Urinary bladder (tissue), 4 donors: ENCODE measurements around the gene PPP6R2. TPM values are rescaled to one million over a fixed set of nuclear protein-coding genes. Genes with fewer than 3 reads are reported as not detected.

ENCODE experiments used
- DNase-seq: peaks from one replicate; pipeline ENCODE4 v3.0.0-alpha.2; 2015; ENCODE audit errors: extremely low spot score
- H3K27ac ChIP-seq: one replicate; pipeline ENCODE4 v1.5.1; 2013; ENCODE audit warnings: low read depth, mild to moderate bottlenecking, moderate library complexity
- H3K36me3 ChIP-seq: one replicate; pipeline ENCODE4 v1.6.1; 2013; ENCODE audit warnings: mild to moderate bottlenecking, moderate library complexity; ENCODE audit not compliant: insufficient read depth
- H3K4me1 ChIP-seq: one replicate; pipeline ENCODE4 v1.6.1; 2013; ENCODE audit warnings: mild to moderate bottlenecking, moderate library complexity; ENCODE audit not compliant: insufficient read depth
- H3K4me3 ChIP-seq: one replicate; pipeline ENCODE4 v1.5.1; 2013; ENCODE audit warnings: low read depth, low read length
- WGBS: extraction: QIAGEN DNeasy Blood & Tissue Kit; methylation state at CpG from one replicate; pipeline ENCODE4 v1.1.7; 2013; 5-methylcytosine and 5-hydroxymethylcytosine counted together
- polyA plus RNA-seq: library from polyadenylated mRNA; stranded (reverse); fragments of 200-250 nt; gene quantifications from one replicate; pipeline ENCODE4 v1.2.3, GENCODE V29; 2013
- total RNA-seq: library from RNA; depleted of rRNA; stranded (reverse); fragments of >200 nt; gene quantifications from one replicate; pipeline ENCODE4 v1.2.3, GENCODE V29; 2014
- donor health status: healthy with polysubstance abuse.
- donor health status: healthy.

Gene PPP6R2
- total and polyA plus RNA-seq, 2 donors: 31.1 to 46.0 TPM

DNA sequence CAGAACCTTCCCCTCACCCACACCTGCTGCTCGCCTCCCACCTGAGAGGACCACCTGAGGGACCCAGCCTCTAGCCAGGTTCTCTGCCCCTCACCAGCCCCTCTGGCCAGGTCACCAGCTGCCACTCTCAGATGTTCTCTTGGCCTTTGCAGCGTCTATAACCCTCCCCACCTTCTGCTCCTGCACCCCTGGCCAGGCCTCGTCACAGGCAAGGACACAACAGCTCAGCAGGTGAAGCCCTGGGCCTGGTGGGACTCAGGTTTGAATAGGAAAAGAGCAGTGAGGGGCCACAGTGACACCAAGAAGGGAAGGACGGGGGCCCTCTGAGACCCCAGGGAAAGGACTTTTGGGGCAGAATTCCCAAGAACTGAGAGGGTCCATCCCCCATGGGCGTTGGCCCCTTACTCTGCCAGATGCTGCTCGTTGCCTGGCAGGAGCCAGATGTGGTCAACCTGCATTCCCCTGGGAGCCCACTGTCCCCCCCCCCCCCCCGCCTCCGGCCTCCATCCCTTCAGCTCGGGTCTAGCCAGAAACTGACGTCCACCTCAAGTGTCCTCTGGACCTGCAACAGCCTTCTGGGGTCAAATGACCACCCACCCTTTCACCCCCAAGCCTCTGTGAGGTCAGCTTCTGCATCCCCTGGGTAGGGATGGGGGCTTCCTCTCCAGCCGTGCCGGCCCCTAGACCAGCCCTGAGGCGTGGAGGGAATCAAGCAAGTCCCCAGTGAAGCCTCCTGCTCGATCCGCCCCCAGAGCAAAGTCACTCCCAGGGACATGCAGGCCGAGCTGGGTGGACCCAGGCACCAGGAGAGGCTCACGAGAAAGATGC, 103.0 kb downstream of the PPP6R2 start:
- WGBS: 73% methylated on average over 16 of the region's 17 CpGs
- H3K4me1 ChIP-seq: no peaks in the 10 kb centered on the region
- H3K4me3 ChIP-seq: no peak overlapping the region
- H3K36me3 ChIP-seq: peaks cover 4% of the 10 kb centered on the region
- no peak overlapping the region for H3K27ac ChIP-seq
- no peak for DNase-seq

GRCh38 chr22:50446708-50447575, 103.8 kb downstream of the PPP6R2 start:
- no peaks in the 10 kb centered on the region for H3K4me1 ChIP-seq
- DNase-seq: no peak
- peaks cover 4% of the 10 kb centered on the region for H3K36me3 ChIP-seq

DNA sequence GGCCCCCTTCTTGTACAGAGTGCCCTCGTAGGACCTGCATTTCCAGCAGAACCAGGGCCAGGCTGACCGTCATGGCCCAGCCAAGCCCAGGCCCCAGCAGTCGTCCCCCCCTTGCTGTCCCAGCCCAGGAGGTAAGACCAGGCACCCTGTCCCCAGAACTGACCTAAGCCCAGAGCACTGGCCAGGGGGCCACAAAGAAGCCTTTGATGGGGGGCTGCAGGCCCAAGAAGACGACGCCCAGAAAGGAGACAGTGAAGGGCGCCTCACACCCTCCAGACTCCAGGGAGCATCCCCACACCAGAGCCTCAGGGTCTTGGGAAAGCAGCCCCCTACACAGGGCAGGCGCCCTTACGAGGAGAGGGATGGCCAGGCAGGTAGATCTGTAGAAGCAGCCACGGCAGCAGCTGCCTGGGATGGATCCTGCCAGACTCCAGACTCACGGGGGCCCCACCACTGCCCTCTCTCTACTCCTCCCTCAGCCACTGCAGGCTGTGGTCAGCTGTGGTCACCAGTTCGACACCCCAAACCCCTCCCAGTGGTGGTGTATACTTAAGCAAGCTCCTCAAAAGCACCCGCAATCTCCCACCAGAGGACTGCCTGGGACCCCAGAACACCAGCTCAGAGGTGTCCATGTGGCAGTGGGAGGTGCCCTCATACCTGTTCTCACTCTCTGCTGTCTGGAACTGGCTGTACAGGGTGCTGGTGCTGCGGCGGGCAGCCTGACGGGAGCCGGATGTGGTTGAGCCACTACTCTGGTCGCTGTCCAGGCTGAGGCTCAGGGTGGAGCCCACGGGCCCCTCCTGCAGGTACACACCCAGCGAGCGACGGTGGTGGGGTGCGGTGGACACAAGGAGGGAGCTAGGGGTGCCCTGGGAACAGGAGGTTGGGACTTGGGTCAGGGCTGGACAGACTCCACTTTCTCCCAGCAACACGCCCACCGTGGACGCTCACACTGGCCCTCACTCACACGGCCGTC, 104.7 kb downstream of the PPP6R2 start:
- 87% methylated on average over 27 of the region's 27 CpGs for WGBS
- no peak overlapping the region for H3K27ac ChIP-seq
- H3K4me1 ChIP-seq: no peaks in the 10 kb centered on the region
- peaks cover 4% of the 10 kb centered on the region for H3K36me3 ChIP-seq
- no peak for DNase-seq
- no peak overlapping the region for H3K4me3 ChIP-seq

More at GRCh38 chr22:50446708-50447575, 103.8 kb downstream of the PPP6R2 start:
- Histone ChIP-seq H3K27ac (no peak overlapping the region), H3K4me3 (no peak overlapping the region)
- WGBS: 83% methylated on average over 54 of the region's 54 CpGs

DNA sequence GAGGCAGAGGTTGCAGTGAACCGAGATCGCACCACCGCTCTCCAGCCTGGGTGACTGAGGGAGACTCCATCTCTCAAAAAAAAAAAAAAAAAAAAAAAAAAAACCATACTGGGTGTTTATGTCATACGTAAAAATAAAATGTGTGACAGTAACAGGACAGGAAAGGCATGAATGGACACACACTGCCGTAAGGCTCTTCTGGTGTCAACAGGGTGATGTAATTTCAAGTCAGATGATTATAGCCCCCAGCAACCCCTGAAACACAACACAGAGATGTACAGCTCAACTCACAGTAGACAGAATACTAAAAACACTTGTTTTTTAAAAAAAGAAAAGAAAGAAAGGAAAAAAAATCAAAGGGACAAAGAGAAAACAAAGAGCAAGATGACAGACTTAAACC, 109.5 kb downstream of the PPP6R2 start:
- WGBS: 88% methylated on average over 5 of the region's 5 CpGs
- Histone ChIP-seq H3K4me3 (no peak overlapping the region), H3K4me1 (no peaks in the 10 kb centered on the region), H3K27ac (no peak overlapping the region), H3K36me3 (peaks cover 17% of the 10 kb centered on the region)
- no peak for DNase-seq

GRCh38 chr22:50454556-50455075, 111.5 kb downstream of the PPP6R2 start:
- WGBS: 94% methylated on average over 27 of the region's 27 CpGs
- DNase-seq: no peak
- Histone ChIP-seq H3K27ac (no peak overlapping the region), H3K36me3 (peaks cover 14% of the 10 kb centered on the region), H3K4me3 (no peak overlapping the region), H3K4me1 (no peaks in the 10 kb centered on the region)

DNA sequence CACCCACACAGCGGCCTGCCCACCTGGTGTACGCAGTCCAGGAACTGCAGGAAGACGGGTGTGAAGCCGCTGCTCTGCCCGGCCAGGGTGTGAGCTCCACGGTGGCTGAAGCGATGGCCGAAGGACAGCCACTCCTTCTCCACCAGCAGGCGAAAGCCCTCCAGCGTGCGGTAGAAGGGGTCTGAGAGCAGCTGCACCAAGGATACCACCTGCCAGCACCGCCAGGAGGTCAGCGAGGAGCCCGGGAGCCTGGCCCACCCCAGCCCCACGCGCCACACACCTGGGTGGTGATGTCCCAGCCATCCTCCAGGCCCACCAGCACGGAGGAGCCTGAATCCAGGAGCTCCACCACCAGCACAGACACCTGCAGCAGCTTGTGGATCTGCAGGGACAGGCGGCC, 112.1 kb downstream of the PPP6R2 start:
- H3K27ac ChIP-seq: no peak overlapping the region
- peaks cover 14% of the 10 kb centered on the region for H3K36me3 ChIP-seq
- no peak overlapping the region for H3K4me3 ChIP-seq
- WGBS: 94% methylated on average over 18 of the region's 18 CpGs
- H3K4me1 ChIP-seq: no peaks in the 10 kb centered on the region
- no peak for DNase-seq

- peaks cover 16% of the 10 kb centered on the region for H3K36me3 ChIP-seq
- no peak overlapping the region for H3K27ac ChIP-seq
- 96% methylated on average over 11 of the region's 11 CpGs for WGBS
- no peak for DNase-seq
- H3K4me3 ChIP-seq: no peak overlapping the region
- no peaks in the 10 kb centered on the region for H3K4me1 ChIP-seq
Measured at GRCh38 chr22:50456026-50456425, 112.9 kb downstream of the PPP6R2 start.

DNA sequence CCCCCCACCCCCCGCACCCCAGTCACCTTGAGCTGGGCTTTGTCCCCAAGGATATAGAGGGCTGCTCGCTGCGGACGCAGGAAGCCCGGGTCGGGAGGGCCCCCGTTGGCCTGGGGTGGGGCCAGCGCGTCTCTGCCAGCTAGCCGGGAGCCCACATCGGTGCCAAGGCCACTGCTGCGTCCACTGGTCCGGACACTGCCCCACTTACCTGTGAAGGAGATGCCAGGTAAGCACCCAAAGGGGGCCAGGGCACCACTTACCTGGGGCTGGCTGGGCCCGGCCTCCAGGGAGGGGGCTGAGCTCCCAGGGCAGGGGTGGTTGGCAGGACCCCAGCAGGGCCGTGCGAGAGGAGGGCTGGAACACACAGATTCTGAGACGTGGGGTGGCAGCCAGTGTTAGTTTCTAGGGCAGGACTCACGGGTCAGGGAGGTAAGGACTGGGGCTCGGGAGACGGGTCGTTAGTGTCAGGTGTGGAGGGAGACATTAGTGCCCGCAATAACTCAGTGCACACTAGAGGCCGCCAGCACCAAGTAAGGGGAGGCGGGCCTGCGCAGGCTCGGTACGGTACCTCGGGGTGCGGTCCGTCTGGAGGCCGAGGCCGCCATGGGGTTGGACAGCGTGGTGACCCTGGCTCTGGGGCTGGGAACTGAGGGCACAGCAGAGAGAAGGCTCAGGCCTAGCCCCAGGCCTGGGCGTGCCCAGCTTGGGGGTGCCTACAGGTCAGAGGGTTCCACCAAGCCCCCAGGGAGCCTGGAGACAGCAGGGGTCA, 113.5 kb downstream of the PPP6R2 start:
- Histone ChIP-seq H3K4me3 (no peak overlapping the region), H3K36me3 (peaks cover 16% of the 10 kb centered on the region)
- 85% methylated on average over 34 of the region's 34 CpGs for WGBS

DNA sequence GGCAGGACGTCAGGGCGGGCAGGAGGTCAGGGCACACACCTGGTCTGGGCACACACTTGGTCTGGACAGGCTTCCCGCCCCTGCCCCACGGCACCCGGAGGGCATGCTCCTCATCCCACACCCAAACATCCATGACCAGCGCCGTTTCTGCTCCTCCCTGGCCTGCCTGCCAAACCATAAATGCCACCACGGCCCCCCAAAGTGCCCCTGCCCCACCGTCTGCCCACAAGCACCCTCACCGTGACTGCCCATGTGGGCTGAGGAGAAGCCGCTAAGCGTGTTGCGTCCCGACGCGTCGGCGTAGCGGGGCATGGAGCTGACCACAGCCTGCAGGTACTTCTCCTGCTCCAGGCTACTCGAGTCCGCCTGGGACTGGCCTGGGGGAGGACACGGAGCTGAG, 115.9 kb downstream of the PPP6R2 start:
- Histone ChIP-seq H3K36me3 (peaks cover 22% of the 10 kb centered on the region), H3K4me3 (no peak overlapping the region), H3K27ac (no peak overlapping the region), H3K4me1 (no peaks in the 10 kb centered on the region)
- no peak for DNase-seq
- 91% methylated on average over 22 of the region's 22 CpGs for WGBS

More for the DNA sequence above, 113.5 kb downstream of the PPP6R2 start:
- Histone ChIP-seq H3K4me1 (no peaks in the 10 kb centered on the region), H3K27ac (no peak overlapping the region)
- no peak for DNase-seq

DNA sequence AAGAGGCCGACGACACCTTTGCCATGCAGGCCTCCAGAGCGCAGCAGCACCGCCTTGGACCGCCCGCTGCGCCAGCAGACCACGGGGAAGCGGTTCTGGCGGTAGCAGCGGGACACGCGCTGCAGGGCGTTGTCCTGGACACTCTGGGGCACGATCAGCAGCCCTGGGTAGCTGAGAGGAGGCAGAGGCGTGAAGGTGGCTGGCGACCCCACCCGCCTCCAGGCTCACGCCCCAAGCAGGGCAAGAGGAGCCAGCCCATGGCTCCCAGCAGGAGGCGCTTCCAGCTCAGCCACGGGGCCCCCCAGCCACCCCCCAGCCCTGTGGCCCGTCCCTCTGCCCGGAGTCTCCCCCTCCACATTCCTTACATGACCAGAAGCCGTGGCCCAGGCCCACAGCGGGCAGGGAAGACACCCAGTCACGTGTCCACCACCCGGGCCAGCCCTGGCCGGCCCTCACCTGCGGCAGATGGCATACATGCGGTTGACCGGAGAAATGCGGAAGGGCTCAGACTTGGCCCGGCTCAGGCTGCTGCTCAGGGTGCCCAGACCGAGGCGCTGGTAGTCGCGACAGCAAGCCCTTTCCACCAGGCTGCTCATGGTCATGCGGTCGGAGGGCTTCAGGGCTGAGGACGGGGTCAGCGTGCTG, 116.5 kb downstream of the PPP6R2 start:
- Histone ChIP-seq H3K4me3 (no peak overlapping the region), H3K4me1 (no peaks in the 10 kb centered on the region), H3K36me3 (peaks cover 20% of the 10 kb centered on the region), H3K27ac (no peak overlapping the region)
- DNase-seq: no peak
- 94% methylated on average over 41 of the region's 41 CpGs for WGBS

GRCh38 chr22:50460938-50461337, 117.8 kb downstream of the PPP6R2 start:
- no peak for DNase-seq
- Histone ChIP-seq H3K27ac (no peak overlapping the region), H3K36me3 (peaks cover 12% of the 10 kb centered on the region), H3K4me3 (no peak overlapping the region), H3K4me1 (no peaks in the 10 kb centered on the region)
- WGBS: 92% methylated on average over 17 of the region's 17 CpGs

DNA sequence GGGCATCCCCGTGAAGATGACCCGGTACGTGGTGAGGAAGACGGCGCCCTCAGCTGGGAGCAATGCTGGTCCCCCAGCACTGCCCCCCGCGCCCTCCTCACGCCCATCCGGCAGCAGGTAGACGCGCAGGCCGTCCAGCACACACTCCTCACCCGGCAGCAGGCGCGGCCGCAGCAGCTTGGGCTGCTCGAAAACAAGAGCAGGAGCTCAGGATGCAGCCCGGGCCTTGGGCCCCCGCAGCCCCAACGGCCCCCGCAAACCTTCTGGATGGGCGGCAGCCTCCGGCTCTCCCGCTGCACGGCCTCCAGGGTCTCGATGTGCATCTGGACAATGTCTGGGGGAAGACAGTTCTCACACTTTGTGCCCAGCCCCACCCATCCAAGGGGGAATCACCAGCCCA, 118.4 kb downstream of the PPP6R2 start:
- 91% methylated on average over 26 of the region's 26 CpGs for WGBS

More for the DNA sequence above, 118.4 kb downstream of the PPP6R2 start:
- Histone ChIP-seq H3K27ac (no peak overlapping the region), H3K4me3 (no peak overlapping the region), H3K4me1 (no peaks in the 10 kb centered on the region), H3K36me3 (peaks cover 13% of the 10 kb centered on the region)
- no peak for DNase-seq
